ENCODE data around the gene PRELID1. TPM values are rescaled to one million over a fixed set of nuclear protein-coding genes. Genes with fewer than 3 reads are reported as not detected.
A peak's percentile ranks its signal among the peaks of the same experiment; 100 is the strongest.

PRELID1 gene
- total RNA-seq, 2 experiments from 2014 or later, result 222 to 233 TPM

- Mint-ChIP-seq H3K36me3 (ENCODE audit: low read depth) (peaks cover 6% of the 10 kb centered on the region), H3K27me3 (no peaks in the 10 kb centered on the region), H3K9me3 (no peaks in the 10 kb centered on the region), H3K4me3 (peak overlapping the region; percentile 89), H3K4me1 (ENCODE audit: low read depth) (peaks cover 25% of the 10 kb centered on the region), H3K27ac (peak overlapping the region; percentile 91)
- TF ChIP-seq CTCF (IDR thresholded peaks at IDR 0.05), result no peak
- peak; percentile 24 for ATAC-seq
- ChIA-PET POLR2A (interaction anchor here (0.5 to 2.2 kb wide), 18 partner anchors 8 to 289 kb away, joined by 3 to 15 read pairs (median 4); partner anchors contain the start of genes GRK6, LMAN2, PRELID1 and RAB24), CTCF (interaction anchor here (0.7 to 6.2 kb wide), 19 partner anchors 9 to 199 kb away, joined by 3 to 58 read pairs (median 4); partner anchors contain the start of genes PDLIM7, PFN3, PRELID1 and RAB24)
- intact Hi-C loops (cut with micrococcal nuclease), result loop anchor here (5.0 to 10.0 kb wide), 2 partner anchors 82 to 185 kb away; partner anchors contain the start of gene PDLIM7
- peak; percentile 80 for DNase-seq
Measured at GRCh38 chr5:177312649-177313181, 9.1 kb downstream of the PRELID1 start.

GRCh38 chr5:177313561-177314259 is 10.1 kb downstream of the PRELID1 start:
- ATAC-seq (no peak), DNase-seq (no peak)
- ChIA-PET POLR2A (interaction anchor here (0.5 to 2.2 kb wide), 6 partner anchors 12 to 91 kb away, joined by 3 to 15 read pairs (median 4); partner anchors contain the start of gene LMAN2), CTCF (interaction anchor here (1.0 to 6.2 kb wide), 8 partner anchors 11 to 142 kb away, joined by 3 to 58 read pairs (median 6); partner anchors contain the start of gene PFN3)
- H3K4me3 Mint-ChIP-seq, result no peak overlapping the region
- TF ChIP-seq CTCF (IDR thresholded peaks at IDR 0.05), result no peak
- no peaks in the 10 kb centered on the region for H3K27me3 Mint-ChIP-seq
- H3K9me3 Mint-ChIP-seq, result no peaks in the 10 kb centered on the region
- H3K36me3 Mint-ChIP-seq (ENCODE audit: low read depth), result peaks cover 6% of the 10 kb centered on the region
- intact Hi-C loops (cut with micrococcal nuclease), result loop anchor here (5.0 to 10.0 kb wide), 2 partner anchors 81 to 184 kb away; partner anchors contain the start of gene PDLIM7
- no peak overlapping the region for H3K27ac Mint-ChIP-seq
- H3K4me1 Mint-ChIP-seq (ENCODE audit: low read depth), result peaks cover 30% of the 10 kb centered on the region

GRCh38 chr5:177314376-177315342 is 11.1 kb downstream of the PRELID1 start:
- intact Hi-C loops (cut with micrococcal nuclease), result loop anchor here (5.0 to 10.0 kb wide), 4 partner anchors 43 to 183 kb away; partner anchors contain the start of genes PDLIM7 and RGS14
- Mint-ChIP-seq H3K9me3 (peaks cover 4% of the 10 kb centered on the region), H3K27me3 (no peaks in the 10 kb centered on the region), H3K4me1 (ENCODE audit: low read depth) (peaks cover 27% of the 10 kb centered on the region), H3K27ac (no peak overlapping the region), H3K4me3 (no peak overlapping the region), H3K36me3 (ENCODE audit: low read depth) (peaks cover 12% of the 10 kb centered on the region)
- CTCF ChIA-PET, result interaction anchor here (1.1 to 6.2 kb wide), 9 partner anchors 21 to 201 kb away, joined by 3 to 58 read pairs (median 5); partner anchors contain the start of genes LMAN2 and PFN3
- POLR2A ChIA-PET, result interaction anchor here (1.2 to 1.4 kb wide), 2 partner anchors 65 to 89 kb away, joined by 4 to 5 read pairs; no protein-coding TSS in a partner anchor
- ATAC-seq, result no peak
- DNase-seq, result no peak
- TF ChIP-seq CTCF (IDR thresholded peaks at IDR 0.05), result no peak

DNA sequence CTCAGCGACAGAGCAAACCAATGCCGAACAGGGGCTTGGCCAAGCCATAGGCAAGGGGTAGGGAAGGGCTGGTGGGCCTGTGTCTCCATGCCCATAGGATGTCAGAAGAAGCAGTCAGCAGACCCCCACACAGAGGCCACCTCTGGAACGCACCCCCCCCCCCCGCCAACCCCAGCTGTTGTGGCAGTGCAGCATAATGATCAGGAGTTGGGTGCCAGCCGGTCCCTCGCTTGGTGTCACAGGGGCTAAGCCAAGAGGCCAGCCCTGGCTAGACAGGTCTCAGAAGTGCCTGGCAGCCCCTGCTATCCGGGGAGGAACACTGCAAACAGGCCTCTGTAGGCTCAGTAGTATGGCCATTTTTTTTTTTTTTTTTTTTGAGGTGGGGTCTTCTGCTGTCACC is 11.8 kb downstream of the PRELID1 start:
- Mint-ChIP-seq H3K36me3 (ENCODE audit: low read depth) (peaks cover 13% of the 10 kb centered on the region), H3K27ac (no peak overlapping the region), H3K4me1 (ENCODE audit: low read depth) (peaks cover 31% of the 10 kb centered on the region), H3K9me3 (peaks cover 6% of the 10 kb centered on the region), H3K4me3 (no peak overlapping the region), H3K27me3 (no peaks in the 10 kb centered on the region)
- TF ChIP-seq CTCF (IDR thresholded peaks at IDR 0.05), result no peak
- ATAC-seq, result no peak
- intact Hi-C loops (cut with micrococcal nuclease), result loop anchor here (5.0 to 10.0 kb wide), 3 partner anchors 42 to 137 kb away; partner anchors contain the start of gene RGS14
- ChIA-PET CTCF (interaction anchor here (1.0 to 5.1 kb wide), 12 partner anchors 9 to 202 kb away, joined by 3 to 41 read pairs (median 4); partner anchors contain the start of gene LMAN2), POLR2A (interaction anchor here (0.9 to 1.4 kb wide), 3 partner anchors 8 to 89 kb away, joined by 4 to 5 read pairs (median 5); no protein-coding TSS in a partner anchor)
- DNase-seq, result no peak

Data from activated CD8-positive, alpha-beta T cell treated with anti-CD3 and anti-CD28 coated beads for 36 hours (primary cell).